HUES6 (cell line): ENCODE results near the gene OSBPL2.

ENCODE experiments used
- H3K27ac ChIP-seq: 2 replicates; pipeline ENCODE4 v1.7.0; 2013; ENCODE audit warnings: low read depth, mild to moderate bottlenecking, low read length, inconsistent platforms
- H3K27me3 ChIP-seq: 2 replicates; pipeline ENCODE4 v1.6.1; 2013; ENCODE audit warnings: low read length; ENCODE audit not compliant: control insufficient read depth, insufficient read depth
- H3K36me3 ChIP-seq: 2 replicates; pipeline ENCODE4 v1.6.1; 2013; ENCODE audit warnings: low read length; ENCODE audit not compliant: control insufficient read depth, insufficient read depth
- H3K4me1 ChIP-seq: 2 replicates; pipeline ENCODE4 v1.6.1; 2013; ENCODE audit warnings: low read length; ENCODE audit not compliant: control insufficient read depth, insufficient read depth
- H3K4me3 ChIP-seq: 2 replicates; pipeline ENCODE4 v1.5.1; 2013; ENCODE audit warnings: low read depth, low read length
- H3K9ac ChIP-seq: one replicate; pipeline ENCODE4 v1.6.1; 2013; ENCODE audit warnings: mild to moderate bottlenecking, low read length
- H3K9me3 ChIP-seq: 2 replicates; pipeline ENCODE4 v1.6.1; 2013; ENCODE audit warnings: low read depth, low read length; ENCODE audit not compliant: control insufficient read depth, insufficient read depth

OSBPL2 gene

GRCh38 chr20:62309947-62310756 is 71.8 kb downstream of the OSBPL2 start:
- Histone ChIP-seq H3K36me3 (peaks cover 97% of the 10 kb centered on the region), H3K27ac (peak overlapping the region; percentile 24; the same call in 1 of the 2 replicates), H3K4me3 (no peak overlapping the region), H3K27me3 (no peaks in the 10 kb centered on the region), H3K9me3 (no peaks in the 10 kb centered on the region), H3K9ac (no peak overlapping the region), H3K4me1 (peaks cover under 1% of the 10 kb centered on the region; the same call in 1 of the 2 replicates)

GRCh38 chr20:62310757-62311121 is 72.4 kb downstream of the OSBPL2 start:
- Histone ChIP-seq H3K9me3 (no peaks in the 10 kb centered on the region), H3K36me3 (peaks cover 97% of the 10 kb centered on the region), H3K27me3 (no peaks in the 10 kb centered on the region), H3K27ac (no peak overlapping the region), H3K4me3 (no peak overlapping the region), H3K4me1 (no peaks in the 10 kb centered on the region), H3K9ac (no peak overlapping the region)

- no peak overlapping the region for H3K4me3 ChIP-seq
- no peak overlapping the region for H3K9ac ChIP-seq
- H3K4me1 ChIP-seq = no peaks in the 10 kb centered on the region
- no peak overlapping the region for H3K27ac ChIP-seq
- peaks cover 97% of the 10 kb centered on the region for H3K36me3 ChIP-seq
- no peaks in the 10 kb centered on the region for H3K27me3 ChIP-seq
- H3K9me3 ChIP-seq = no peaks in the 10 kb centered on the region
Observed at GRCh38 chr20:62311150-62311549, 72.8 kb downstream of the OSBPL2 start.

DNA sequence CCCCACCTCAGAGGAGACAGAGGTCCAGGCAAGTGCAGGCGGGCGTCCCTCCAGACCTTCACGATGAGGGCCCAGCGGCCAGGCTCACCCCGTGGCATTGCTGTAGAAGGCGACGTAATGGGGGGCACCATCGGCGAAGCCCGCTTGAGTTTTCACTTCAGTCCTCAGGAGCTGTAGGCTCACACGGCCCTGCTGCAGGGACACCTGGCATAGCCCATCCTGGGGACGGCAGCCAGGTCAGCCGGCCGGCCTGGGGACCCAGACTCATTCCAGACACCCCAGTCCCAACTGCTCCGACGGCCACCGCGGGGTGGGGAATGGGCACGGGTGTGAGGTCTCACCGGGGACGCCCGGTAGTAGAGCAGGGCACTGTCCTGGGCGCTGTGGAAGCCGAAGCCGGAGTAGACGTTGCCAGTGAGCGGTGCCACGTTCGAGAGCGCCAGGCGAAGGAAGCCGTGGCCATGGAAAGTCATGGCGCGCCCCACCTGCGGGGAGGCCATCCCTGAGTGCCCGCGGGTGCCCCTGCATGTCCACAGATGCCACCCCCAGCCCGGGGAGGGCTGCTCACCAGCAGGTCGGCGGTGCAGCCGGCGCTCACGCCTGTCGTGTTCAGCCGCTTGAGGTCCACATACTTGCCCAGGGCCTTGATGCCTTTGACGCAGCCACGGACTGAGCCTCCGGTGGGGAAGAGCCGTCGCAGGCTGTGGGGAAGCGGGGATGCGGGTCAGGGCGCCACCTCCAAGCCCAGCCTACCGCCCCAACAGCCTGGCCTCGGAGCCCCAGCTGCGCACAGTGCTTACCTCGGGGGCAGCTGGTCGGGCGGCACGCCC is 73.7 kb downstream of the OSBPL2 start:
- H3K4me1 ChIP-seq = no peaks in the 10 kb centered on the region
- no peak overlapping the region for H3K27ac ChIP-seq
- H3K27me3 ChIP-seq = no peaks in the 10 kb centered on the region
- no peaks in the 10 kb centered on the region; the same call in 1 of the 2 replicates for H3K9me3 ChIP-seq
- peaks cover 97% of the 10 kb centered on the region for H3K36me3 ChIP-seq
- no peak overlapping the region for H3K9ac ChIP-seq
- H3K4me3 ChIP-seq = no peak overlapping the region

DNA sequence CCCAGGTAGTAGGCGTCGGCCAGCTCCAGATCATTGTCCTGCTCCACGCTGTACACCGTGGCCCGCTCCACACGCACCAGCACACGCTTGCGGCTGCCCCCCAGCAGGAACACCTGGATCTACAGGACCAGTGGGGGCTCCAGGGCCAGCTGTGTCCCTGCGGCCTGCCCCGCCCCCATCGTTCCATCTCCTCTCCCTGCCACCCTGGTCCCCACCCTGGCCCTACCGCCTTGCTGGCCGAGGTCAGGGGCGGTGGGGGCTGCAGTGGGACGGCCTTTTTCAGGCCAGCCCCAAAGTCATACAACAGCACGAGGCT is 74.3 kb downstream of the OSBPL2 start:
- Histone ChIP-seq H3K36me3 (peaks cover 97% of the 10 kb centered on the region), H3K4me1 (no peaks in the 10 kb centered on the region), H3K9me3 (peaks cover 2% of the 10 kb centered on the region; the same call in 1 of the 2 replicates), H3K4me3 (no peak overlapping the region), H3K27ac (no peak overlapping the region), H3K27me3 (no peaks in the 10 kb centered on the region), H3K9ac (no peak overlapping the region)

GRCh38 chr20:62313021-62313420 is 74.7 kb downstream of the OSBPL2 start:
- no peaks in the 10 kb centered on the region for H3K27me3 ChIP-seq
- H3K4me3 ChIP-seq = no peak overlapping the region
- no peak overlapping the region for H3K27ac ChIP-seq
- H3K9ac ChIP-seq = no peak overlapping the region
- no peaks in the 10 kb centered on the region for H3K4me1 ChIP-seq
- H3K36me3 ChIP-seq = peaks cover 94% of the 10 kb centered on the region
- peaks cover 2% of the 10 kb centered on the region; the same call in 1 of the 2 replicates for H3K9me3 ChIP-seq

- Histone ChIP-seq H3K4me3 (no peak overlapping the region), H3K9ac (no peak overlapping the region), H3K27ac (no peak overlapping the region), H3K36me3 (peaks cover 92% of the 10 kb centered on the region), H3K4me1 (no peaks in the 10 kb centered on the region), H3K9me3 (peaks cover 5% of the 10 kb centered on the region; the same call in 1 of the 2 replicates), H3K27me3 (no peaks in the 10 kb centered on the region)
Observed at GRCh38 chr20:62313460-62314338, 75.4 kb downstream of the OSBPL2 start.

- Histone ChIP-seq H3K9me3 (peaks cover 6% of the 10 kb centered on the region; the same call in 1 of the 2 replicates), H3K4me3 (no peak overlapping the region), H3K27me3 (no peaks in the 10 kb centered on the region), H3K27ac (no peak overlapping the region), H3K9ac (no peak overlapping the region), H3K4me1 (no peaks in the 10 kb centered on the region), H3K36me3 (peaks cover 92% of the 10 kb centered on the region)
Observed at GRCh38 chr20:62314339-62314638, 76.0 kb downstream of the OSBPL2 start.

DNA sequence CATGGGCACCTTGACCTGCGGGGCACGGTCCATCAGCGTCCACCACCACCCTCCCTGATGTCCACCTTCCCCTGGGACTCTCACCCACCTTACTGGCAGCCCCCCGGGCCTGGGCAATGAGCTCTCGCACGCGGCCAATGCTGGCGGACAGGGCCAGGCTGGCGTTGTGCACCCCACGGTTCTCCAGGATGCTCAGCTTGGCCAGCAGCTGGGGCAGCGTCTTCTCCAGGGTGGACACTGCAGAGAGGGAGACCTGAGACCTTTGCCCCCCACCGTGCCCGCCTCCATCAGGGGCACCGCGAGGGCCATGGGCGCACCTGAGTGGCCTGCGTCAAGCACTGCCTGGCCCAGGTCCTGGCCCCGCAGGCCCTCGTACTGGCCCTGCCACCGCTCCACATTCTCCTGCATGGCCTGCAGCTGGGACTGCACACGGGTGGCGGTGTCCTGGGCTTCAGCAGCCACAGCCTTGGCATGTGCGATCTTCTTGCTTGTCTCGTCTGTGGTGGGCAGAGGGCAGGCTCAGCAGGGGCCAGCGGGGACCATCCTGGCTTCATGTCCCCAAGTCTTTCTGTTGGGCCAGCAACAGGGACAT is 76.5 kb downstream of the OSBPL2 start:
- Histone ChIP-seq H3K27me3 (no peaks in the 10 kb centered on the region), H3K27ac (no peak overlapping the region), H3K9me3 (peaks cover 6% of the 10 kb centered on the region; the same call in 1 of the 2 replicates), H3K4me3 (no peak overlapping the region), H3K9ac (no peak overlapping the region), H3K36me3 (peaks cover 94% of the 10 kb centered on the region), H3K4me1 (no peaks in the 10 kb centered on the region)

- H3K27ac ChIP-seq = no peak overlapping the region
- H3K27me3 ChIP-seq = no peaks in the 10 kb centered on the region
- H3K4me1 ChIP-seq = no peaks in the 10 kb centered on the region
- peaks cover 6% of the 10 kb centered on the region; the same call in 1 of the 2 replicates for H3K9me3 ChIP-seq
- no peak overlapping the region for H3K9ac ChIP-seq
- H3K36me3 ChIP-seq = peaks cover 93% of the 10 kb centered on the region
- no peak overlapping the region for H3K4me3 ChIP-seq
Observed at GRCh38 chr20:62315773-62316172, 77.5 kb downstream of the OSBPL2 start.
